Breast epithelium (tissue), 3 donors: ENCODE results near the gene LYRM4.

ENCODE experiments used
- CTCF ChIP-seq, 3 donors: fragments of 450-650 bp; IDR thresholded peaks; one replicate each; pipeline ENCODE4 v1.5.1; 2016 to 2017; ENCODE audit warnings: antibody characterized with exemption in 3 of 3, mild to moderate bottlenecking in 3 of 3, moderate library complexity in 3 of 3
- POLR2A ChIP-seq: fragments of 450-650 bp; IDR thresholded peaks from one replicate; pipeline ENCODE4 v1.6.1; 2016; ENCODE audit warnings: antibody characterized with exemption, mild to moderate bottlenecking, moderate library complexity
- POLR2AphosphoS5 ChIP-seq, 3 donors: sonication (generic); formaldehyde crosslinking; IDR thresholded peaks; one replicate each; pipeline ENCODE4 v1.6.1; 2017; ENCODE audit warnings: antibody characterized with exemption in 3 of 3

DNA sequence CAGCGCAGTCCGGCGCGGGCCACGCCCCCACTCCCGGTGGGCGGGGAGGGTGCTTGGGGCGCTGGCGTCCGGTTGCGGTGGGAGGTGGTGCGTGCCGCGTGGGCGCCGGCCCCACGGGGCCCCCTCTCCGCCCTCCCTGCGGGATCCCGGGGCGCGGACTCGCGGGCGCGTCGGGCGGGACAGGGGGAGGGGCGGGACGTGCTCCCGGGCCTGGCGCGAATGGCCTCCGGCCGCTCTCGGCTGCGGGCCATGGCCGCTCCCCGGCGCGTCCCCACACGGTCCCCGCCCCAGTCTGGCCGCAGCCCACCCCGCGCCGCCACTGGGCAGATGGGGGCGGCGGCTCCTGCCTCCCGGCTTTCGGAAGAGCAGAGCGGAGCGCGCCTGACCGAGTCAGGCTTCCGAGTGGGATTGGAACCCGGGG lies 176.4 kb downstream of the LYRM4 start:
- TF ChIP-seq CTCF (IDR thresholded peaks at IDR 0.05) (no peak), POLR2AphosphoS5 (IDR thresholded peaks at IDR 0.05) (peak in 1 of 3 donors; percentile 12), POLR2A (no peak)
